BE2C (cell line): ENCODE measurements around the gene PTCH2.

Source experiments
- DNase-seq: peaks from one replicate; pipeline ENCODE4 v3.0.0-alpha.2; 2020
- H3K27me3 ChIP-seq: fragments of 250-450 bp; sonication (Bioruptor Pico); 2 replicates; pipeline ENCODE4 v1.5.1; 2020; ENCODE audit warnings: mild to moderate bottlenecking
- H3K36me3 ChIP-seq: fragments of 250-450 bp; sonication (Bioruptor Pico); 2 replicates; pipeline ENCODE4 v1.5.1; 2020; ENCODE audit warnings: mild to moderate bottlenecking
- H3K4me1 ChIP-seq: fragments of 250-450 bp; sonication (Bioruptor Pico); 2 replicates; pipeline ENCODE4 v1.5.1; 2020
- H3K4me3 ChIP-seq: 2 replicates; pipeline ENCODE4 v1.5.1; 2011; ENCODE audit warnings: low read depth, low read length
- H3K9me3 ChIP-seq: fragments of 250-450 bp; sonication (Bioruptor Pico); 2 replicates; pipeline ENCODE4 v1.5.1; 2020
- TF ChIP-seq, protein P1 (sequence below): IDR thresholded peaks from 2 replicates; pipeline ENCODE4 v1.5.1; 2012; ENCODE audit warnings: mild to moderate bottlenecking, low read depth, low read length

Gene PTCH2

DNA sequence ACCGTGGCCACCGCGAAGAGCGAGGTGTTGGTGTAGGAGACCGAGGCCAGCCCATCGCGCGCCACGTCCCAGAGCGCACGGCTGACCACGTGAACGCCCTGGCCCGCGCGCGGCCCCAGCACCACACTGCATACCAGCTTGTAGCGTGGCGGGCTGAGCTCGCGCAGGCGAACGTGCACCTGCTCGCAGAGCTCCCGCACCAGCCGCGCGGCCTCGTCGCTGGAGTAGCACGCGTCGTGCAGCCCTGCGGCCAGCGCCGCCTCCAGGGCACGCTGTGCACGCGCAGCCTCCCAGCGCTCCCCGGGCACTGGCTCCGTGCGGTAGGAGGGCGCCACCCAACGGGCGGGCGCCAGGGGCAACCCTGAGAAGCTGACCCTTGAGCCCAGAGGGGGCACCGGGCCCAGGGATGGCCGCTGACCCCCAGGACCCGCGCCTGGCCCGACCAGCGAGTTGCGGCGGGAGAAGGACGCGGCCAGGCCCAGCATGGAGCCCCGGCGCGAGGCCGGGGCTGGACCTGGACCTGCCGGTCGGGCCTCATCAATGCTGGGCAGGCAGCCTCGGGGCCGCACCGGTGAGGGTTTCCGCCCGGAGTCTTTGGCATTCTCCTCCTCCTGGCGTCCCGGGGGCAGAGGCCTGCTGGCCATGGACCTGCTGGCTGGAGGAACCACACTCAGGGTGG, 36.9 kb downstream of the PTCH2 start:
- Histone ChIP-seq H3K36me3 (no peaks in the 10 kb centered on the region), H3K9me3 (no peaks in the 10 kb centered on the region), H3K27me3 (no peaks in the 10 kb centered on the region), H3K4me1 (peaks cover 25% of the 10 kb centered on the region), H3K4me3 (no peak overlapping the region)
- TF ChIP-seq, protein P1, sequence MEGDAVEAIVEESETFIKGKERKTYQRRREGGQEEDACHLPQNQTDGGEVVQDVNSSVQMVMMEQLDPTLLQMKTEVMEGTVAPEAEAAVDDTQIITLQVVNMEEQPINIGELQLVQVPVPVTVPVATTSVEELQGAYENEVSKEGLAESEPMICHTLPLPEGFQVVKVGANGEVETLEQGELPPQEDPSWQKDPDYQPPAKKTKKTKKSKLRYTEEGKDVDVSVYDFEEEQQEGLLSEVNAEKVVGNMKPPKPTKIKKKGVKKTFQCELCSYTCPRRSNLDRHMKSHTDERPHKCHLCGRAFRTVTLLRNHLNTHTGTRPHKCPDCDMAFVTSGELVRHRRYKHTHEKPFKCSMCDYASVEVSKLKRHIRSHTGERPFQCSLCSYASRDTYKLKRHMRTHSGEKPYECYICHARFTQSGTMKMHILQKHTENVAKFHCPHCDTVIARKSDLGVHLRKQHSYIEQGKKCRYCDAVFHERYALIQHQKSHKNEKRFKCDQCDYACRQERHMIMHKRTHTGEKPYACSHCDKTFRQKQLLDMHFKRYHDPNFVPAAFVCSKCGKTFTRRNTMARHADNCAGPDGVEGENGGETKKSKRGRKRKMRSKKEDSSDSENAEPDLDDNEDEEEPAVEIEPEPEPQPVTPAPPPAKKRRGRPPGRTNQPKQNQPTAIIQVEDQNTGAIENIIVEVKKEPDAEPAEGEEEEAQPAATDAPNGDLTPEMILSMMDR: no peak
- DNase-seq: no peak

DNA sequence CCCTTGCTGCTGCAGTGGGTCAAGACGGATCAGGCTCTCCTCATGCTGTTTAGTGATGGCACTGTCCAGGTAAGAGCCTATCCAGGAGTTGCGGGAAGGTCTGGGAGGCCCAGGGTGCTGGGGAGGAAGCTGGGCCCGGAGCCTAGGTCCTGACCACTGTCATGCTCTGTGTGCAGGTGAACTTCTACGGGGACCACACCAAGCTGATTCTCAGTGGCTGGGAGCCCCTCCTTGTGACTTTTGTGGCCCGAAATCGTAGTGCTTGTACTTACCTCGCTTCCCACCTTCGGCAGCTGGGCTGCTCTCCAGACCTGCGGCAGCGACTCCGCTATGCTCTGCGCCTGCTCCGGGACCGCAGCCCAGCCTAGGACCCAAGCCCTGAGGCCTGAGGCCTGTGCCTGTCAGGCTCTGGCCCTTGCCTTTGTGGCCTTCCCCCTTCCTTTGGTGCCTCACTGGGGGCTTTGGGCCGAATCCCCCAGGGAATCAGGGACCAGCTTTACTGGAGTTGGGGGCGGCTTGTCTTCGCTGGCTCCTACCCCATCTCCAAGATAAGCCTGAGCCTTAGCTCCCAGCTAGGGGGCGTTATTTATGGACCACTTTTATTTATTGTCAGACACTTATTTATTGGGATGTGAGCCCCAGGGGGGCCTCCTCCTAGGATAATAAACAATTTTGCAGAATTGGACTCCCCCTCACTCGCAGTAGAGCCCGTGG, 37.6 kb downstream of the PTCH2 start:
- H3K4me1 ChIP-seq: peaks cover 25% of the 10 kb centered on the region

DNA sequence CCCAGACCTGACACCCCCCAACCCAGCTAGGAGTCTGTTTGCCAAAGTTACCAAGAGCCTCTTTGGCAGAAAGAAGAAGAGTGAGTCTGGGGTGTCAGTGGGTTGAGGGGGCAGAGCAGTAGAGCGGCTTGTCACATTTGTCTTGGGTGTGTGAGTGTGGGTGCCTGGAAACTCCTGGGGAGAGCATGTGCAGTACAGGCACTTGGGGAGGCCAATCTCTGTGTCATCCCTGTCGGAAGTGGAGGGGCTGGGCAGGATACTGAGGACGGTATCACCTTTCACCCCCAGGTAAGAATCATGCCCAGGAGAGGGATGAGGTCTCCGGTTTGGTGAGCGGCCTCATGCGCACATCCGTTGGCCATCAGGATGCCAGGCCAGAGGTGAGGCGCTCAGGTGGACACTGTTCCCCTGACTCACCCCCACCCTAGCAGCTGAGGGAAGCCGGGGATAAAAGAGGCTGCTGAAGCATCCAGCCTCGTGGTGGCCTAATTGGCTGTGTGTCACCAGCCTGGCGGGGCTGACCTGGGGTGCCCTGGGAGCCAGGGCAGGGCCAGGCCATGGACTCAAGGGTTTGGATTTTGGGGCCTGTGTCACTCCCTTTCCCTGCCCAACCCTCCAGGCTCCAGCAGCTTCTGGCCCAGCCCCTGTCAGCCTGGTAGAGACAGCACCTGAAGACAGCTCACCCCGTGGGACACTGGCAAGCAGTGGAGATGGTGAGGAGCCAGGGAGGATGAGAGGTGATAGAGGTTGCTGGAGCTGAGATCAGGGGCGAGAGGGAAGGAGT, 39.5 kb downstream of the PTCH2 start:
- no peak overlapping the region for H3K4me3 ChIP-seq
- H3K4me1 ChIP-seq: peaks cover 20% of the 10 kb centered on the region
- H3K9me3 ChIP-seq: no peaks in the 10 kb centered on the region
- TF ChIP-seq, protein P1: no peak
- no peak for DNase-seq
- no peaks in the 10 kb centered on the region for H3K27me3 ChIP-seq
- no peaks in the 10 kb centered on the region for H3K36me3 ChIP-seq

More for the DNA sequence above, 37.6 kb downstream of the PTCH2 start:
- Histone ChIP-seq H3K27me3 (no peaks in the 10 kb centered on the region), H3K4me3 (no peak overlapping the region), H3K9me3 (no peaks in the 10 kb centered on the region), H3K36me3 (no peaks in the 10 kb centered on the region)
- DNase-seq: no peak
- TF ChIP-seq, protein P1: no peak

DNA sequence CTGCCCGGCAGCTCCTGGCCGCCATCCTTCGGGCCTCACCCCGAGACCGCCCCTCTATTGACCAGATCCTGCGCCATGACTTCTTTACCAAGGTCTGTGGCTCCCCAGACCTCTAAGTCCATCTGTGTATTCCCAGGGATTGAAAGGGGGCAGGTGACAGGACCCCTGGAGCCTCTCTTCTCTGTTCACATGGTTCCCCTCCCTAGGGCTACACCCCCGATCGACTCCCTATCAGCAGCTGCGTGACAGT, 40.1 kb downstream of the PTCH2 start:
- Histone ChIP-seq H3K27me3 (no peaks in the 10 kb centered on the region), H3K9me3 (no peaks in the 10 kb centered on the region), H3K36me3 (no peaks in the 10 kb centered on the region), H3K4me1 (peaks cover 18% of the 10 kb centered on the region), H3K4me3 (no peak overlapping the region)
- TF ChIP-seq, protein P1: no peak
- no peak for DNase-seq

DNA sequence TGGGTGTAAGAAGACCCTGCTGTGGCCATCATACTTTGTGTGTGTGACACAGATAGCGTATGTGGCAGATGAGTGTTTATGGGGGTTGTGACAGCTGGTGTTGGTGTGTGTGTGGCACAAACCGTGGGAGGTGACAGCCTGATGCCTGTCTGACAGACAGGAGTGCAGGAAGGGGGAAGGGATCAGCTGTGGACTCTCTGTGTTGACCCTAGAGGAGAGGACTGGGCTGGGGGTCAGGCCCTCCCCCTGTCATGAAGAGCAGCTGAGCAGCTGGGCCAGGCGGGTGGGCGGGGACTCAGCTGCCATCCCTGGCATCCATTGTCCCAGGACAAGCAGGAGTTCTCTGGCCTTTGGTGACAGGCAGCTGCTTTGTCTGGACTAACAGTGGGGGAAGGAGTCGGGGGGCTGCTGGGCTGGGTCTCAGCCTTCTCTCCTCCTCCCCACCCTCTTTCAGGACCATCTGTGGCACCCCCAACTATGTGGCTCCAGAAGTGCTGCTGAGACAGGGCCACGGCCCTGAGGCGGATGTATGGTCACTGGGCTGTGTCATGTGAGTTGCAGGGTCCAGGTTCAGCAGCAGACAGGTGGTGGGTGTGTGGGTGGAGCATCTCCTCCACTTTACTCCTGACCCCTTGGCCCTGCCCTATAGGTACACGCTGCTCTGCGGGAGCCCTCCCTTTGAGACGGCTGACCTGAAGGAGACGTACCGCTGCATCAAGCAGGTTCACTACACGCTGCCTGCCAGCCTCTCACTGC, 40.6 kb downstream of the PTCH2 start:
- Histone ChIP-seq H3K4me3 (no peak overlapping the region), H3K4me1 (peaks cover 13% of the 10 kb centered on the region), H3K36me3 (no peaks in the 10 kb centered on the region), H3K27me3 (no peaks in the 10 kb centered on the region), H3K9me3 (no peaks in the 10 kb centered on the region)
- TF ChIP-seq, protein P1: no peak
- no peak for DNase-seq
